Caco-2 (cell line): ENCODE measurements around the gene ICA1. TPM values are rescaled to one million over a fixed set of nuclear protein-coding genes. Genes with fewer than 3 reads are reported as not detected.

Experiments used
- BruUV-seq: library from RNA; stranded (reverse); fragments of 400-500 nt; replicated peaks from 2 replicates; lab custom pipeline; 2021; lab: Mats Ljungman, UMichigan
- CTCF ChIA-PET: fragments of 300-600 bp; sonication (Branson Sonifier 250); formaldehyde crosslinking; loops from one replicate; lab custom pipeline; 2022; ENCODE audit warnings: antibody characterized with exemption; lab: Charles Lee
- POLR2A ChIA-PET: fragments of 300-600 bp; sonication (Branson Sonifier 250); formaldehyde crosslinking; loops from one replicate; lab custom pipeline; 2022; ENCODE audit warnings: antibody characterized with exemption; lab: Charles Lee
- DNase-seq, 2 experiments: peaks; one replicate each; pipeline versions ENCODE4 v3.0.0 to v3.0.0-alpha.2; 2020 to 2022
- H3K27me3 ChIP-seq: replicated peaks from 2 replicates; pipeline ENCODE4 v1.6.0; 2011; ENCODE audit warnings: low read length; ENCODE audit not compliant: control insufficient read depth, insufficient read depth
- H3K36me3 ChIP-seq: 2 replicates; pipeline ENCODE4 v1.5.1; 2011; ENCODE audit warnings: low read length; ENCODE audit not compliant: control insufficient read depth, insufficient read depth
- H3K4me1 ChIP-seq: fragments of 250-450 bp; sonication (Bioruptor Pico); 2 replicates; pipeline ENCODE4 v1.5.1; 2020; ENCODE audit warnings: mild to moderate bottlenecking
- H3K4me3 ChIP-seq: 2 replicates; pipeline ENCODE4 v1.5.1; 2011; ENCODE audit warnings: low read depth, mild to moderate bottlenecking, control low read depth, low read length
- H3K9me3 ChIP-seq: fragments of 250-450 bp; sonication (Bioruptor Pico); 2 replicates; pipeline ENCODE4 v1.5.1; 2020; ENCODE audit warnings: mild to moderate bottlenecking, moderate library complexity
- H3K27ac Mint-ChIP-seq: one replicate; pipeline ENCODE4 v1.8.0; 2022; ENCODE audit warnings: mixed read lengths; ENCODE audit not compliant: unreplicated experiment
- H3K27me3 Mint-ChIP-seq: one replicate; pipeline ENCODE4 v1.8.0; 2022; ENCODE audit warnings: mixed read lengths; ENCODE audit not compliant: insufficient read depth, unreplicated experiment
- H3K36me3 Mint-ChIP-seq: one replicate; pipeline ENCODE4 v1.8.0; 2022; ENCODE audit warnings: mild to moderate bottlenecking, mixed read lengths; ENCODE audit not compliant: insufficient read depth, unreplicated experiment
- H3K4me1 Mint-ChIP-seq: one replicate; pipeline ENCODE4 v1.8.0; 2022; ENCODE audit warnings: low read depth, mixed read lengths; ENCODE audit not compliant: unreplicated experiment
- H3K4me3 Mint-ChIP-seq: one replicate; pipeline ENCODE4 v1.8.0; 2022; ENCODE audit warnings: mild to moderate bottlenecking, moderate library complexity, mixed read lengths; ENCODE audit not compliant: unreplicated experiment
- H3K9me3 Mint-ChIP-seq: one replicate; pipeline ENCODE4 v1.8.0; 2022; ENCODE audit warnings: mixed read lengths; ENCODE audit not compliant: unreplicated experiment
- intact Hi-C: fragments of 100-400 bp; cut with micrococcal nuclease; formaldehyde crosslinking; loops from one replicate; pipeline ENCODE4 v1.10.0; 2022; ENCODE audit not compliant: unreplicated experiment
- total RNA-seq: library from RNA; stranded (reverse); gene quantifications from 2 replicates; pipeline ENCODE4 v1.2.3, GENCODE V29; 2022
- TF ChIP-seq, protein P1 (sequence below), 2 experiments: fragments of 200-600 bp in 1 of 2; IDR thresholded peaks; 1 replicate in 1 of 2; 2 replicates in 1 of 2; pipeline versions ENCODE4 v1.5.1 to v1.8.0; 2011 to 2022; ENCODE audit warnings: antibody characterized with exemption in 1 of 2, control low read depth in 1 of 2, inconsistent platforms in 1 of 2, low read depth in 1 of 2, low read length in 1 of 2, mild to moderate bottlenecking in 1 of 2, moderate library complexity in 1 of 2; ENCODE audit not compliant: insufficient read depth in 1 of 2, severe bottlenecking in 1 of 2, unreplicated experiment in 1 of 2

ICA1 gene
- total RNA-seq, 1 experiment from 2014 or later: 34.2 TPM

DNA sequence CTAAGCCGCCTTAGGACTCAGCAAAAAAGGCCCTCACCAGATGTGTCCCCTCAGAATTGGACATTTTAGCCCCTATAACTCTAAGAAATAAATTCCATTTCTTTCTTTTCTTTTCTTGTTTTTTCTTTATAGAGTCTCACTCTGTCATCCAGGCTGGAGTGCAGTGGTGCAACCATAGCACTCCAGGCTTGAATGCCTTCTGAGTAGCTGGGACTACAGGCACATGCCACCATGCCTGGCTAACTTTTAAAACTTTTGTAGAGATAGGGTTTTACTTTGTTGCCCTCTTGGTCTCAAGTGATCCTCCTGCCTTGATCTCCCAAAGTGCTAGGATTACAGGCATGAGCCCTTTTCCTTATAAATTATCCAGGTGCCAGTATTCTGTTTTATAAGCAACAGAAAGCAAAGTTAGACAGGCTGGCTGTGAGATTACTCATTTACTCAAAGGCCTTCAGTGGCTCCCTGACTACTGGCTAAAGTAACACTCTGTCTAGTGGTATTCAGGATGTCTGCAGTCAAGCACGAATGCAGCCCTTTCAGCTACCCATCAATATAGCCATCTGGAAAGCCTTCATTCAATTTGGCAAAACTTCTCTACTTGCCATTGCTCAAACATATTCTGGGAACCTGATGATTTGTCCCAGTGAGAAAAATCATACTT lies 128.6 kb downstream of the ICA1 start:
- no peak overlapping the region for H3K4me3 Mint-ChIP-seq
- Histone ChIP-seq H3K27me3 (no peaks in the 10 kb centered on the region), H3K9me3 (no peaks in the 10 kb centered on the region), H3K36me3 (no peaks in the 10 kb centered on the region), H3K4me1 (no peaks in the 10 kb centered on the region), H3K4me3 (no peak overlapping the region)
- no peaks in the 10 kb centered on the region for H3K9me3 Mint-ChIP-seq
- H3K4me1 Mint-ChIP-seq: no peaks in the 10 kb centered on the region
- H3K27ac Mint-ChIP-seq: no peak overlapping the region
- ChIA-PET CTCF (no interaction called here), POLR2A (no interaction called here)
- H3K27me3 Mint-ChIP-seq: no peaks in the 10 kb centered on the region
- intact Hi-C loops: no loop called here
- no peaks in the 10 kb centered on the region for H3K36me3 Mint-ChIP-seq
- TF ChIP-seq, protein P1, sequence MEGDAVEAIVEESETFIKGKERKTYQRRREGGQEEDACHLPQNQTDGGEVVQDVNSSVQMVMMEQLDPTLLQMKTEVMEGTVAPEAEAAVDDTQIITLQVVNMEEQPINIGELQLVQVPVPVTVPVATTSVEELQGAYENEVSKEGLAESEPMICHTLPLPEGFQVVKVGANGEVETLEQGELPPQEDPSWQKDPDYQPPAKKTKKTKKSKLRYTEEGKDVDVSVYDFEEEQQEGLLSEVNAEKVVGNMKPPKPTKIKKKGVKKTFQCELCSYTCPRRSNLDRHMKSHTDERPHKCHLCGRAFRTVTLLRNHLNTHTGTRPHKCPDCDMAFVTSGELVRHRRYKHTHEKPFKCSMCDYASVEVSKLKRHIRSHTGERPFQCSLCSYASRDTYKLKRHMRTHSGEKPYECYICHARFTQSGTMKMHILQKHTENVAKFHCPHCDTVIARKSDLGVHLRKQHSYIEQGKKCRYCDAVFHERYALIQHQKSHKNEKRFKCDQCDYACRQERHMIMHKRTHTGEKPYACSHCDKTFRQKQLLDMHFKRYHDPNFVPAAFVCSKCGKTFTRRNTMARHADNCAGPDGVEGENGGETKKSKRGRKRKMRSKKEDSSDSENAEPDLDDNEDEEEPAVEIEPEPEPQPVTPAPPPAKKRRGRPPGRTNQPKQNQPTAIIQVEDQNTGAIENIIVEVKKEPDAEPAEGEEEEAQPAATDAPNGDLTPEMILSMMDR (IDR thresholded peaks at IDR 0.05; ENCODE audit: insufficient read depth in 1 of 2, low read depth in 1 of 2, low read length in 1 of 2, severe bottlenecking in 1 of 2, unreplicated experiment in 1 of 2): no peak
- BruUV-seq: no TSS peak
- DNase-seq: no peak

DNA sequence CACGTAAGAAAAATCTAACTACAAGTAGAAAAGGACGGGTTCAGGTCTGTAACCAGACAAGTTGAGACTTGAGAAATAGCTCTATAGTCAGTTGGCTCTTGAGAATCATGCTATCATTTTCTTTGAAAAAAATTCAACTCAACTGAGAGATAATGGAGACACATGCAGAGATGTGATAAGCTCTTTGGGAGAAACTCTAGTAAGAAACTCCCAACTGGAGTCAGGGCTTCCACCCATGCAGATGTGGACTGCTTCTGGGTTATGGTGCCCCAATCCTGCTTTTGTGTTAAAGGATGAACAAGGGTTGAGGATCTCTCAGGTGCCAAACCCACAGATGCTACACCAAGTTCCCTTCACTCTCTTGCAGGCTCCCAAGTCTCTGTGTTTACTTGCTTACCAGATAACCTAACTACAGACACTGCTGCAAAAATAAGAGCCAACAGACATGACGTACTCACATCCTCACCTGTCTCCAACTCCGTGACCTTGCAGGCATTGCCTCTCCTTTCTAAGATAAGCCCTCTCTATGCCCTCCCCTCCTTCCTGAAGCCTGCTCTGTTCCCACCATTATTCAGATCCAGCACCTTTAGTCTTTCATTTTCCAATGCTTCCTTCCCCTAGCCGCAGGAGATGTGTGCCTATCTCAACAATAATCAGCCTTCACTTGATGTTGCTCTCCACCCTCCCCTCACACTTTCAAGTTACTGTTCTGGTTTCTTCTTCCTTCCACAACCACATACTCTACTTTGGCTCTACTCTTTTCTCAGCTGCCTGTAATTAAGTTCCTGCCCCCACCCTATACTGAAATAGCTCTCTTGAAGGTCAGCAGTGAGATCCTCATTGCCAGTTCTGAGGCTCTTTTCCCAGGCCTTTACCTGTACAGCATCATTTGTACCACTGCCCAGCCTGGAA lies 130.0 kb downstream of the ICA1 start:
- Mint-ChIP-seq H3K9me3 (no peaks in the 10 kb centered on the region), H3K27ac (no peak overlapping the region), H3K27me3 (no peaks in the 10 kb centered on the region), H3K36me3 (no peaks in the 10 kb centered on the region), H3K4me1 (no peaks in the 10 kb centered on the region), H3K4me3 (no peak overlapping the region)
- no peak for DNase-seq
- Histone ChIP-seq H3K9me3 (no peaks in the 10 kb centered on the region), H3K4me1 (no peaks in the 10 kb centered on the region), H3K36me3 (no peaks in the 10 kb centered on the region), H3K27me3 (no peaks in the 10 kb centered on the region), H3K4me3 (no peak overlapping the region)
- TF ChIP-seq, protein P1 (IDR thresholded peaks at IDR 0.05; ENCODE audit: insufficient read depth in 1 of 2, low read depth in 1 of 2, low read length in 1 of 2, severe bottlenecking in 1 of 2, unreplicated experiment in 1 of 2): no peak
- intact Hi-C loops: no loop called here
- POLR2A ChIA-PET: no interaction called here
- CTCF ChIA-PET: no interaction called here
- BruUV-seq: no TSS peak

DNA sequence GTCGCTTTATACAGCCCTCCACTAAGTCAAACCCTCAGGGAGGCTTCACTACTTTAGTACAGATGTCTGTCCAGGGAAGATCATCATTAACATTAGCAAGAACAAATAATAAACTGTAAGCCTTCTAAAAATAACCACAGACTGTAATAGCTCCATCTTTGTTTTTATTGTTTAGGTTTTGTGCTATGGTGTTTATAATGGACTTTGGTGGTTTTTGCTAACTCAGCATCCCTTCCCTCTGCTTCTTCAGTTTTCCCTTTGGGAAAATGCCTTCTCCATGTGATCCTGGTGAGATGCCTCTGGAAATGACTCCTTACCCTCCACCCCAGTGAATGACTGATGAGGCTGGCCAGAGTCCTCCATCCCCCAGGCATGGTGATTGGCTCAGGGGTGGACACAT lies 131.3 kb downstream of the ICA1 start:
- H3K4me3 Mint-ChIP-seq: no peak overlapping the region
- H3K27ac Mint-ChIP-seq: no peak overlapping the region
- ChIA-PET POLR2A (no interaction called here), CTCF (no interaction called here)
- H3K4me1 Mint-ChIP-seq: no peaks in the 10 kb centered on the region
- Histone ChIP-seq H3K36me3 (no peaks in the 10 kb centered on the region), H3K27me3 (no peaks in the 10 kb centered on the region), H3K4me3 (no peak overlapping the region), H3K9me3 (no peaks in the 10 kb centered on the region), H3K4me1 (no peaks in the 10 kb centered on the region)
- H3K36me3 Mint-ChIP-seq: no peaks in the 10 kb centered on the region
- H3K9me3 Mint-ChIP-seq: no peaks in the 10 kb centered on the region
- TF ChIP-seq, protein P1 (IDR thresholded peaks at IDR 0.05; ENCODE audit: insufficient read depth in 1 of 2, low read depth in 1 of 2, low read length in 1 of 2, severe bottlenecking in 1 of 2, unreplicated experiment in 1 of 2): no peak
- no TSS peak for BruUV-seq
- intact Hi-C loops: no loop called here
- no peak for DNase-seq
- no peaks in the 10 kb centered on the region for H3K27me3 Mint-ChIP-seq
